K562 (cell line): ENCODE results near the gene PUM1. TPM values are rescaled to one million over a fixed set of nuclear protein-coding genes. Genes with fewer than 3 reads are reported as not detected.

Source experiments
- BDP1 ChIP-seq: IDR thresholded peaks from 3 replicates; pipeline ENCODE4 v1.6.1; 2011; ENCODE audit not compliant: insufficient read length, insufficient read depth
- CREB3L1 ChIP-seq: fragments of 450-650 bp; IDR thresholded peaks from 2 replicates; pipeline ENCODE4 v1.6.1; 2014; ENCODE audit warnings: low read depth, mild to moderate bottlenecking, moderate library complexity, borderline replicate concordance
- ETV1 ChIP-seq: fragments of 450-650 bp; conservative IDR thresholded peaks from 2 replicates; pipeline ENCODE4 v1.6.1; 2016; ENCODE audit warnings: missing genetic modification characterization, control low read depth, low read depth, missing compliant biosample characterization
- GATA2 ChIP-seq: sonication (generic); formaldehyde crosslinking; IDR thresholded peaks from 2 replicates; pipeline ENCODE4 v1.4.0; 2020; ENCODE audit warnings: mild to moderate bottlenecking, missing genetic modification reagents
- HINFP ChIP-seq: fragments of 450-650 bp; conservative IDR thresholded peaks from 2 replicates; pipeline ENCODE4 v1.6.1; 2016; ENCODE audit warnings: missing genetic modification characterization, low read depth, mild to moderate bottlenecking, control low read depth, missing compliant biosample characterization
- HNRNPLL ChIP-seq: fragments of 200-400 bp; formaldehyde crosslinking; IDR thresholded peaks from 2 replicates; pipeline ENCODE4 v1.6.1; 2017; ENCODE audit warnings: low read length, low read depth, mild to moderate bottlenecking; ENCODE audit not compliant: poor library complexity, severe bottlenecking
- ILK ChIP-seq: fragments of 450-650 bp; IDR thresholded peaks from 2 replicates; pipeline ENCODE4 v1.6.1; 2016; ENCODE audit warnings: missing genetic modification characterization, low read depth, mild to moderate bottlenecking, missing compliant biosample characterization, moderate library complexity, borderline replicate concordance
- NELFE ChIP-seq: IDR thresholded peaks from 2 replicates; pipeline ENCODE4 v1.6.1; 2011; ENCODE audit warnings: mild to moderate bottlenecking; ENCODE audit not compliant: insufficient read depth, insufficient read length
- PCBP2 ChIP-seq: fragments of 200-400 bp; formaldehyde crosslinking; IDR thresholded peaks from 2 replicates; pipeline ENCODE4 v1.6.1; 2018; ENCODE audit warnings: low read length, low read depth, mild to moderate bottlenecking, moderate library complexity; ENCODE audit not compliant: poor library complexity, severe bottlenecking
- SIN3B ChIP-seq: fragments of 450-650 bp; IDR thresholded peaks from 2 replicates; pipeline ENCODE4 v1.6.1; 2017; ENCODE audit warnings: low read depth, mild to moderate bottlenecking, moderate library complexity
- ZFX ChIP-seq: sonication (generic); formaldehyde crosslinking; IDR thresholded peaks from 2 replicates; pipeline ENCODE4 v1.8.0; 2022; ENCODE audit warnings: mild to moderate bottlenecking, missing genetic modification reagents, moderate library complexity
- ZNF282 ChIP-seq: sonication (generic); formaldehyde crosslinking; IDR thresholded peaks from 2 replicates; pipeline ENCODE4 v1.8.1; 2023; ENCODE audit warnings: missing genetic modification reagents
- polyA plus RNA-seq, 8 experiments: library from polyadenylated mRNA; depleted of rRNA in 4 of 8; stranded (reverse) in 5 of 8; unstranded in 3 of 8; fragments of >200 nt; fragmentation: Nextera tagmentation in 2 of 8; fragmentation: Illumina TruSeq in 1 of 8; extraction: Ambion mirVana in 2 of 8; extraction: Trizol in 1 of 8; gene quantifications; 2 replicates each; pipeline versions ENCODE4 v1.2.1 to v1.2.3, GENCODE V29; 2011 to 2014; ENCODE audit warnings: inconsistent platforms in 1 of 8, missing spikeins in 1 of 8
- total RNA-seq, 7 experiments: library from RNA; depleted of rRNA in 6 of 7; stranded (reverse); fragments of >200 nt in 6 of 7; fragmentation: Illumina TruSeq in 2 of 7; extraction: Trizol in 2 of 7; gene quantifications; 2 replicates each; pipeline versions ENCODE4 v1.2.1 to v1.2.3, GENCODE V29; 2011 to 2021; ENCODE audit warnings: low replicate concordance in 1 of 7
- TF ChIP-seq, protein P1 (sequence below): fragments of 250-450 bp; sonication (Bioruptor Pico); IDR thresholded peaks from 2 replicates; pipeline ENCODE4 v1.5.0; 2020; ENCODE audit warnings: mild to moderate bottlenecking, borderline replicate concordance

The PUM1 gene
- total and polyA plus RNA-seq, 9 of the 15 experiments (the other 6 are each of a cell fraction or from before 2014, with no cell fraction given): 37.7 to 104 (median 55.7) TPM

- TF ChIP-seq HINFP: no peak
- peak; percentile 99 for TF ChIP-seq ZFX (CRISPR knock-in tag)
- TF ChIP-seq ZNF282 (CRISPR knock-in tag): peak; percentile 61; the same call in 1 of the 2 replicates
- TF ChIP-seq ILK (tag): no peak
- TF ChIP-seq HNRNPLL: peak; percentile 98
- TF ChIP-seq PCBP2: no peak
- no peak for TF ChIP-seq GATA2 (CRISPR knock-in tag)
- TF ChIP-seq CREB3L1: peak; percentile 67
- no peak for TF ChIP-seq NELFE
- TF ChIP-seq ETV1 (tag): peak; percentile 59
- TF ChIP-seq, protein P1, sequence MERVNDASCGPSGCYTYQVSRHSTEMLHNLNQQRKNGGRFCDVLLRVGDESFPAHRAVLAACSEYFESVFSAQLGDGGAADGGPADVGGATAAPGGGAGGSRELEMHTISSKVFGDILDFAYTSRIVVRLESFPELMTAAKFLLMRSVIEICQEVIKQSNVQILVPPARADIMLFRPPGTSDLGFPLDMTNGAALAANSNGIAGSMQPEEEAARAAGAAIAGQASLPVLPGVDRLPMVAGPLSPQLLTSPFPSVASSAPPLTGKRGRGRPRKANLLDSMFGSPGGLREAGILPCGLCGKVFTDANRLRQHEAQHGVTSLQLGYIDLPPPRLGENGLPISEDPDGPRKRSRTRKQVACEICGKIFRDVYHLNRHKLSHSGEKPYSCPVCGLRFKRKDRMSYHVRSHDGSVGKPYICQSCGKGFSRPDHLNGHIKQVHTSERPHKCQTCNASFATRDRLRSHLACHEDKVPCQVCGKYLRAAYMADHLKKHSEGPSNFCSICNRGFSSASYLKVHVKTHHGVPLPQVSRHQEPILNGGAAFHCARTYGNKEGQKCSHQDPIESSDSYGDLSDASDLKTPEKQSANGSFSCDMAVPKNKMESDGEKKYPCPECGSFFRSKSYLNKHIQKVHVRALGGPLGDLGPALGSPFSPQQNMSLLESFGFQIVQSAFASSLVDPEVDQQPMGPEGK (CRISPR knock-in tag): 0 out of 2 replicates have a peak, but pooled peaks have one; percentile 5
- no peak for TF ChIP-seq BDP1
- TF ChIP-seq SIN3B: peak; percentile 14; the same call in 1 of the 2 replicates
Measured at GRCh38 chr1:31065310-31066217, at the start of gene PUM1 (continued).
